Activated naive CD4-positive, alpha-beta T cell treated with anti-CD3 and anti-CD28 coated beads for 36 hours (primary cell): ENCODE data around the gene YBX2. TPM values are rescaled to one million over a fixed set of nuclear protein-coding genes. Genes with fewer than 3 reads are reported as not detected.
A peak's percentile ranks its signal among the peaks of the same experiment; 100 is the strongest.

ENCODE experiments used
- CTCF ChIA-PET: fragments of 350-600 bp; sonication (Branson Sonifier 250); formaldehyde crosslinking; loops from one replicate; lab custom pipeline; 2021; ENCODE audit warnings: antibody characterized with exemption; lab: Charles Lee
- DNase-seq: peaks from one replicate; pipeline ENCODE4 v3.0.0-alpha.2; 2020
- H3K27ac Mint-ChIP-seq: one replicate; pipeline ENCODE4 v1.8.0; 2021; ENCODE audit warnings: mild to moderate bottlenecking, mixed read lengths
- H3K27me3 Mint-ChIP-seq: one replicate; pipeline ENCODE4 v1.8.0; 2021; ENCODE audit warnings: low read depth, mixed read lengths
- H3K36me3 Mint-ChIP-seq: one replicate; pipeline ENCODE4 v1.8.0; 2021; ENCODE audit warnings: low read depth, mixed read lengths
- H3K4me1 Mint-ChIP-seq: one replicate; pipeline ENCODE4 v1.8.0; 2021; ENCODE audit warnings: low read depth, mixed read lengths
- H3K4me3 Mint-ChIP-seq: one replicate; pipeline ENCODE4 v1.8.0; 2021; ENCODE audit warnings: mild to moderate bottlenecking, moderate library complexity, mixed read lengths
- H3K9me3 Mint-ChIP-seq: one replicate; pipeline ENCODE4 v1.8.0; 2021; ENCODE audit warnings: mixed read lengths
- intact Hi-C: fragments of 100-400 bp; cut with micrococcal nuclease; formaldehyde crosslinking; loops from one replicate; pipeline ENCODE4 v1.15.1; 2023
- total RNA-seq, 2 experiments: library from RNA; stranded (reverse); gene quantifications; one replicate each; pipeline ENCODE4 v1.2.3, GENCODE V29; 2021

YBX2 gene
- total RNA-seq, 2 experiments from 2014 or later = 0.45 to 0.52 TPM

DNA sequence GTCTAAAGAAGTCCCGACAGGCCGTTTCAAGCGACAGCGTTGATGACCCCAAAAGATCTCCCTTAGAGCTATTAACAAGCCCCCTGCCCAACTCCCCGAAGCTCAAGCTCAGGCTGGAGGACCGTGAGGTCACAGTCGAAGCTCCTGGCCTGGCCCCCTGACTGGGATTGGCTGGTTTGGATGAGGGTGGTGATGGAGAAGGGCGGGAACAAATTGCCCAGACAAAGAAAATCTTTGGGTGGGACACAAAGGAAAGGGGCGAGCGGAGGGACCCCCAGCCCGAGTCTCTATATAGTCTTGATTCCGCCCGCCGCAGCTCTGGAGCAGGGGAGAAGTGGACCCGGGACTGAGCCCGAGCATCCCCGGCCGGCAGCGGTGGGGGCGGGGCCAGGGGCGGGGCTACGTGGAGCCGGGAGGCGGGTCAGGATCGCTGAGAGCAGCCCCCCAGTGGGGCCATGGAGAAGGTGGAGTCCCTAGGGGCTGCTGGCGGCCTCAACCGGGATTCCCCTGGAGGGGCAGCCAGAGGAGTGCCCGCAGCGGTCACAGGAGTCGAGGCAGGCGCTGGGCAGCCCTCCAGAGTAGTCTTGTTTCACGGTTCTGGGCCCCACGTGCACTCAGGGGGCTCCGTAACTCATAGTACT is 35.7 kb upstream of the YBX2 start:
- intact Hi-C loops = loop anchor here (1.0 to 10.0 kb wide), 7 partner anchors 23 to 515 kb away; partner anchors contain the start of genes EIF5A, POLR2A, SLC35G6 and TMEM256

DNA sequence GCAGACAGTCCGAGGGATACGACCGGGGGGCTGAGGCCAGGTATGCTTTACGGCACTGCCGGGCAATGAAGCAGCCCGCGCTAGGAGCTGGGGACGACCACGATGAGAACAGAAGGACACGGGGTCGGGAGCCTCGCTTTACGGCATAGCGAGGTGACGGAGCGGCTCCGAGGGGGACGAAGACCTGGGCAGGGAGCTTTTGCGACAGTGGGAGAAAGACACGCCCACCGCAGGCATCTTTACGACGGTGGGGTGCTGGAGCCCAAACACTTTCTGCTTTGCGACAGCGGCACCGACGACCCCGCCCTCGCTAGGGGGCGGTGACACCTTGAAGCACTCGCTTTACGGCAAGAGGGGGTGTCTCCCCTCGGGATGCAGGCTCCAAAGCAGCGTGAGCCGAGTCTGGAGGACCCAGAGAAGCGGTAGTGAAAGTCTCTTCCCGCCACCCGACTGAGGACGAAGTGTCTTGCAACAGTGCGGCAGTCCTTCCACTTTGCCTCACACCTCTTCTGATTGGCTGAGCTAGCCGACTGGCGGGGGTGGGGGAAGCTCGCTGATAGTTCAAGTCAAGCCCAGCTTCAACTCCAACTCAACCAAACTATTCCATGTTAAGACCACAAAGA is 35.0 kb upstream of the YBX2 start:
- CTCF ChIA-PET = interaction anchor here (0.6 to 1.7 kb wide), 13 partner anchors 8 to 357 kb away, joined by 3 to 8 read pairs (median 4); partner anchors contain the start of genes SLC2A4, TMEM95 and TP53
- Mint-ChIP-seq H3K9me3 (no peaks in the 10 kb centered on the region), H3K36me3 (peaks cover 9% of the 10 kb centered on the region), H3K27ac (peak overlapping the region; percentile 91), H3K4me1 (peaks cover 54% of the 10 kb centered on the region), H3K27me3 (no peaks in the 10 kb centered on the region), H3K4me3 (peak overlapping the region; percentile 97)
- peak; percentile 98 for DNase-seq
- intact Hi-C loops = loop anchor here (1.0 to 5.0 kb wide), 5 partner anchors 22 to 358 kb away; partner anchors contain the start of genes EIF5A, TMEM256, TP53 and WRAP53

More for the DNA sequence above, 35.7 kb upstream of the YBX2 start:
- Mint-ChIP-seq H3K27ac (peak overlapping the region; percentile 91), H3K9me3 (no peaks in the 10 kb centered on the region), H3K4me1 (peaks cover 60% of the 10 kb centered on the region), H3K27me3 (no peaks in the 10 kb centered on the region), H3K36me3 (peaks cover 7% of the 10 kb centered on the region), H3K4me3 (peak overlapping the region; percentile 97)
- peak; percentile 87 for DNase-seq
- CTCF ChIA-PET = interaction anchor here (0.6 to 1.7 kb wide), 12 partner anchors 7 to 357 kb away, joined by 3 to 8 read pairs (median 4); partner anchors contain the start of genes SLC2A4, TMEM95 and TP53

DNA sequence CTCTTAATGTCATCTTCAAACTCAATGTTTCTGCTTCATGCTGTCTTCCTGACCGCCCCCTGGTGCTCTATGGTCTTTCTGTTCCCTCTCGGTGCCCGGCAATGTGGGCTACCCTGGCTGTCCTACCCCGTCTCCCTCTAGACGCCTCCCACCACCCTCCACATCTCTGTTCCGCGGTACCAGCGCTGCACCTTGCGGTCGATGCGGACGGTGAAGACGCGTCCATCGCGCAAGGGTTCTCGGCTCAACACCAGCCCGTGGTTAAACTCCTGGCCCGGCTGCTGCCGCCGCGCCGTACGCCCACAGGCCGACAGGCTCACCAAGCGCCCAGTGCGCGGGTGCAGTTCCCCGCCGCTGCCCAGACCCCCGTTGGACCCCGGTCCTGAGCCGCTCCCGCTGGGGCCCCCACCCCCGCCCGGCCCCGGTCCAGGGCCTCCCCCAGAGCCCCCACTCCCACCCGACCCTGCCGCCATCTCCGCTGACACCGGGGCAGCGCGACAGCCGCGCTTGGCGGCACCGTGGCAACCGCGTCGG is 34.5 kb upstream of the YBX2 start, which contains the start of gene NEURL4:
Gene NEURL4, minus strand, starts transcription at position 496 of the 534 bp plus-strand sequence. Its CDS starts 23 bp downstream, at position 473.
- intact Hi-C loops = loop anchor here (1.0 to 5.0 kb wide), 5 partner anchors 22 to 358 kb away; partner anchors contain the start of genes EIF5A, TMEM256, TP53 and WRAP53
- peaks cover 56% of the 10 kb centered on the region for H3K4me1 Mint-ChIP-seq
- H3K27ac Mint-ChIP-seq = peak within 1 kb of the TSS; percentile 91
- DNase-seq = peak; percentile 31
- CTCF ChIA-PET = interaction anchor here (1.0 to 1.7 kb wide), 7 partner anchors 9 to 358 kb away, joined by 3 to 8 read pairs (median 4); partner anchors contain the start of genes SLC2A4, TMEM95 and TP53
- H3K27me3 Mint-ChIP-seq = no peaks in the 10 kb centered on the region
- peaks cover 15% of the 10 kb centered on the region for H3K36me3 Mint-ChIP-seq
- H3K4me3 Mint-ChIP-seq = peak within 1 kb of the TSS; percentile 97
- H3K9me3 Mint-ChIP-seq = no peaks in the 10 kb centered on the region

DNA sequence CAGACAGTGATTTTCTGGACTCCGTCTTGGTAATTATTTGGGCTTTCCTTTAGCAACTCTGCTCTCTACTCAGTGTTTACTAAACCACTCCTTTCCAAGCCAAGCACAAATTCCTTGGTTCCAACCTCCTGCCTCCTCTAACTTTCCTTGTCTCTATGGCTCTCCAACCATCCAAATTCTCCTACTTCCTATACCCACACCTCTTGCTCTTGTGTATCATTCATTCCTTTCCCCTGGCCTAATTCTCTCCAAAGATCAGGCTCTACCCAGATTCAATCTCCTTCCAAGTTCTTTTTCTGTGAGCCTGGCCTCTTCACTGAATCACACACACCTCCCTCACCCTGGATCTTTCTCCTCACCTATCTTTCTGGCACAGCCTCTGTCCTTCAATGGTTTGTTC is 33.6 kb upstream of the YBX2 start:
- intact Hi-C loops = loop anchor here (5.0 kb wide), 1 partner anchor 359 kb away; the partner anchor contains the start of genes TP53 and WRAP53
- Mint-ChIP-seq H3K27ac (peak overlapping the region; percentile 78), H3K9me3 (no peaks in the 10 kb centered on the region), H3K27me3 (no peaks in the 10 kb centered on the region), H3K4me3 (peak overlapping the region; percentile 97), H3K36me3 (peaks cover 22% of the 10 kb centered on the region), H3K4me1 (peaks cover 52% of the 10 kb centered on the region)
- no peak for DNase-seq
- CTCF ChIA-PET = interaction anchor here (1.6 to 5.3 kb wide), 2 partner anchors 8 to 18 kb away, joined by 4 to 42 read pairs; partner anchors contain the start of gene ACAP1

DNA sequence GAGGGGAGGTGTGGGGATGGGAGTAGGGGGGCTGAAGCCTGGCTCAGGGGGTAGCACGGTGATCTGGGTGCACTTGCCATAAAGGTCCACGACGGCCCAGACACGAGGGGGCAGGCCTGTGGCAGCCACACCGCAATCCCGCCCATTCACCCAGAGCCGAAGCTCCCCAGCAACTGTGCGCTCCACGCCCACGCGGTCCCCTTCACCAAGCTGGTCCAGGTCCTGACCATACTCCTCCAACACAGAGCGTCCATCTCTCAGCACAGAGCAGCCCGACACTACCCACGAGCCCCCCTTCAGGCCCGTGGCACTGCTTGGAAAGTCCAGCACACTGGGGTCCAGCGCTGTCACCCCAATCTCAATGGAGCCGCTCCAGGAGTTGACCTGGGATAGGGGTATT is 33.1 kb upstream of the YBX2 start:
- no peak overlapping the region for H3K27ac Mint-ChIP-seq
- CTCF ChIA-PET = interaction anchor here (0.8 to 5.3 kb wide), 4 partner anchors 8 to 233 kb away, joined by 3 to 42 read pairs (median 4); partner anchors contain the start of gene ACAP1
- intact Hi-C loops = loop anchor here (5.0 kb wide), 1 partner anchor 360 kb away; the partner anchor contains the start of genes TP53 and WRAP53
- no peak overlapping the region for H3K4me3 Mint-ChIP-seq
- H3K27me3 Mint-ChIP-seq = no peaks in the 10 kb centered on the region
- H3K4me1 Mint-ChIP-seq = peaks cover 48% of the 10 kb centered on the region
- no peak for DNase-seq
- H3K9me3 Mint-ChIP-seq = no peaks in the 10 kb centered on the region
- peaks cover 23% of the 10 kb centered on the region for H3K36me3 Mint-ChIP-seq

DNA sequence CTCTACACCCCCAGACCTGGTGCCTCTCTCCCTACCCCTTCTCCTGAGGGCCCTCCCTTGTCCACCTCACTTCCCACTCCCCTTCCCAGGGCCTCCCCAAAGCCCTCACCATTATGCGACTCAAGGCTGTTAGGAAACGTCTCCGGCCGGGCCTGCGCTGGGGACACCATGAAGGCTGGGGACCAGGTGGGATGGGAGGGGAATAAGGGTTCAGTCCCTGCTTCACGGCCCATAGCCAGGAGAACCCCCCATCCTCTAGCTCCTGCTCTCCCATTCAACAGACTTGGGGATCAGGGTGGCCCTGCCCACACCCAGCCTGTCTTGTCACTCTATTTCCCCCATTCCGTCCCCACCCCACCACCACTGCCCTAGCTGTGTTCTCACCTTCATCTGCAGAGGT is 32.6 kb upstream of the YBX2 start:
- H3K36me3 Mint-ChIP-seq = peaks cover 23% of the 10 kb centered on the region
- CTCF ChIA-PET = interaction anchor here (0.8 to 5.3 kb wide), 6 partner anchors 9 to 260 kb away, joined by 3 to 42 read pairs (median 4); partner anchors contain the start of gene ACAP1
- intact Hi-C loops = loop anchor here (5.0 kb wide), 1 partner anchor 360 kb away; the partner anchor contains the start of genes TP53 and WRAP53

DNA sequence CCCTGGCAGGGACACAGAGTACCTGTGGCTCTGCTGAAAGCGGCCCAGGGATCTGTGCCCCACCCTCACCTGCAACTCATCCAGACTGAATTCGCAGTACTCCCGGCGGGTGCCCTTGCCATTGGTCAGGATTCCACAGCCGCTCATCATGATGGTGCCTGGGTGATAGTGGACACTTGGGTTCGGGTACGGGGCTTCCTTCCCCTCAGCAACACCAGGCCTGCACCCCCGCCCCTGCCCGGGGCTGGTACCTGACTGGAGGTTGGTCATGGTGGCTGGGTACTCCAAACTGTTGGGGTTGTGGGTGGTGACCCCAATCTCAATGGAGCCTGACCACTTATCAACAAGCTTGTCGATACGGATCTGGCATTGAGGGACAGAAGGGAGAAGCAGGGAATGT is 31.7 kb upstream of the YBX2 start:
- intact Hi-C loops = loop anchor here (5.0 kb wide), 1 partner anchor 361 kb away; the partner anchor contains the start of genes TP53 and WRAP53
- no peaks in the 10 kb centered on the region for H3K27me3 Mint-ChIP-seq
- peaks cover 26% of the 10 kb centered on the region for H3K36me3 Mint-ChIP-seq
- CTCF ChIA-PET = interaction anchor here (0.8 to 5.3 kb wide), 4 partner anchors 10 to 261 kb away, joined by 3 to 42 read pairs (median 5); partner anchors contain the start of gene ACAP1
- H3K27ac Mint-ChIP-seq = no peak overlapping the region
- no peaks in the 10 kb centered on the region for H3K9me3 Mint-ChIP-seq
- peaks cover 35% of the 10 kb centered on the region for H3K4me1 Mint-ChIP-seq
- H3K4me3 Mint-ChIP-seq = no peak overlapping the region
- DNase-seq = no peak

More for the DNA sequence above, 32.6 kb upstream of the YBX2 start:
- H3K4me3 Mint-ChIP-seq = no peak overlapping the region
- peaks cover 44% of the 10 kb centered on the region for H3K4me1 Mint-ChIP-seq
- no peak for DNase-seq
- H3K27me3 Mint-ChIP-seq = no peaks in the 10 kb centered on the region
- no peaks in the 10 kb centered on the region for H3K9me3 Mint-ChIP-seq
- peak overlapping the region; percentile 11 for H3K27ac Mint-ChIP-seq

DNA sequence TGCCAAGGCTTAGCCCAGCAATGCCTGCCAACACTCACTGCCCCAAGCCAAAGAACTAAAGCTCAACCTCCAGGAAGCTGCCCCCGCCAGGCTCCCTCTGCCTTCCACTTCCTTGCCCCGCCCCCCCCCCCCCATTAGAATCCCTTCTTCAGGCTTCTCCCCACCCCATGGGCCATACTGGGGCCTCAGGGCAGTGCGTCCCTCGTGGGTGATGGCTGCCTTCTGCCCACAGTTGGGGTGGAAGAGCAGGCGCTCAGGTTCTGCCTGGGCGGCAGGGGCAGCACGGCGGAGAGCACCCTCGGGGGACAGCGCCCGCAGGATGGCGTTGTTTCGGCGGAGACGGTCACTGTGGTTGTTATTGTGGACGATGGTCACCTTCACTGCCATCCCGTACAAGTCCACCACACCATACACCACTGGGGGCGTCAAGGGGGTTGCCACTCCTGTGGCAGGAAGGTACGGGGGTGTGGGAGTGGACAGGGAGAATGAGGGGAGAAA is 30.6 kb upstream of the YBX2 start:
- no peaks in the 10 kb centered on the region for H3K9me3 Mint-ChIP-seq
- intact Hi-C loops = loop anchor here (5.0 kb wide), 1 partner anchor 362 kb away; the partner anchor contains the start of genes TP53 and WRAP53
- H3K36me3 Mint-ChIP-seq = peaks cover 29% of the 10 kb centered on the region
- no peak overlapping the region for H3K27ac Mint-ChIP-seq
- no peaks in the 10 kb centered on the region for H3K27me3 Mint-ChIP-seq
- no peak for DNase-seq
- H3K4me3 Mint-ChIP-seq = no peak overlapping the region
- peaks cover 26% of the 10 kb centered on the region for H3K4me1 Mint-ChIP-seq
- CTCF ChIA-PET = interaction anchor here (0.6 to 5.3 kb wide), 13 partner anchors 10 to 116 kb away, joined by 3 to 42 read pairs (median 3); partner anchors contain the start of genes ACAP1 and GPS2

DNA sequence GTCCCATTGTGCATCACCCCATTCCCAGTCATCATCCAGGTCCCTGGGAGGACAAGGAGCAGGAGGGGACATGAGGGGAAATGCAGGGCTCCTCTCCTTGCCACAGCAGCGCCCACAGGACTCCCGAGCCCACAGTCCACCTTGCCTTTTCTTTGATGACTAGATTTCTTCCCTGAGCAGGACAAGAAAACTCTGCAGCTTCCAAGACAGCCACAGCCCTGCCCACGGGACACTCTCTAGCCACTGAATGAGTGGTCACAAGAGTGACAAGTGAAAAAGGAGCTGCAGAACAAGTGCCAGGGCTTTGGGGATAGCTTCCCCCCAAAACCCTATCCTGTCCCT is 30.0 kb upstream of the YBX2 start:
- intact Hi-C loops = loop anchor here (1.0 kb wide), 1 partner anchor 22 kb away; no protein-coding TSS in a partner anchor
- DNase-seq = no peak
- Mint-ChIP-seq H3K27ac (no peak overlapping the region), H3K4me3 (no peak overlapping the region), H3K4me1 (peaks cover 25% of the 10 kb centered on the region), H3K36me3 (peaks cover 29% of the 10 kb centered on the region), H3K9me3 (no peaks in the 10 kb centered on the region), H3K27me3 (no peaks in the 10 kb centered on the region)
- CTCF ChIA-PET = interaction anchor here (0.6 to 5.3 kb wide), 11 partner anchors 9 to 116 kb away, joined by 3 to 42 read pairs (median 3); partner anchors contain the start of genes ACAP1 and GPS2

DNA sequence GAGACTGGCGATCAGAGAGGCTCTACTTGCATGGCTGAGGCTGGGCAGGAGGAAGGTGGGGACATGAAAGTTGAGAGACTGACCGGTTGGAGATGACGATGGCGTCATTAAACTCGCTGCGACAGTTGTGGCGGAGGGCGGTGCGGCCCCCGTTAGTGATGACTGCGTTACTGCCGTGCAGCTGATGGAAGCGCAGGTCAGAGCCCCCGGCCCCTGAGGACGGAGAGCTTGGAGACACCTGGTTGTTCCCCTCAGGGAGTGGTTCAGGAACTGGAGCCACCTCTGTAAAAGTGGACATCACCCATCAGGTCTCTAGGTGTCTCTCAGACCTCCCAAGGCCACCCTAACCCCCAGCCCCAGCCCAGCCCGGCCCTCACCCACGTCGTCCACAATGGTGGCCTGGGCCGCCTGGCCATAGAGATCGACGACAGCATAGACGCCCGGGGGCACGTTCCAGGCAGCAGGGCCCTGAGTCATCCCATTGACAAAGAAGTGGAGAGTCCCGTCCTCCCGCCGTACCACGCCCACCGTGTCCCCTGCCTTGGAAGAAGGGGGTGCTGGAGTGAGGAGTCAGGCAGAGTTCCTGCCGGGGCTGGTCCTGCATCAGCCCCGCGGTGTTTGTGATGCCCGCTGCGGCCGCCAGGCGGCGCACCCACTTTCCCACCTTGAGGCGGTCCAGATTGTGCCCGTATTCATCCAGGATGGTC is 29.4 kb upstream of the YBX2 start:
- peaks cover 25% of the 10 kb centered on the region for H3K4me1 Mint-ChIP-seq
- H3K27ac Mint-ChIP-seq = no peak overlapping the region

More for the DNA sequence above, 29.4 kb upstream of the YBX2 start:
- H3K9me3 Mint-ChIP-seq = no peaks in the 10 kb centered on the region
- DNase-seq = peak; percentile 73
- intact Hi-C loops = loop anchor here (1.0 kb wide), 1 partner anchor 22 kb away; no protein-coding TSS in a partner anchor
- H3K4me3 Mint-ChIP-seq = no peak overlapping the region
- CTCF ChIA-PET = interaction anchor here (0.6 to 5.3 kb wide), 12 partner anchors 8 to 279 kb away, joined by 3 to 42 read pairs (median 4); partner anchors contain the start of genes ACAP1 and GPS2
- no peaks in the 10 kb centered on the region for H3K27me3 Mint-ChIP-seq
- peaks cover 30% of the 10 kb centered on the region for H3K36me3 Mint-ChIP-seq
